Stimulated activated CD8-positive, alpha-beta memory T cell treated with anti-CD3 and anti-CD28 coated beads, Interleukin-7, amount 100 ng/mL, for 4 hours (primary cell): ENCODE measurements around the gene SLC35E1.
"Not testable (repeated sequence)": the region's sequence is repeated elsewhere in the genome, so short reads cannot be mapped to it uniquely, and the experiment has no call there.

Experiments used
- DNase-seq, 2 donors: peaks; one replicate each; pipeline ENCODE4 v3.0.0-alpha.2; 2020; ENCODE audit warnings: low read depth in 2 of 2

SLC35E1 gene

GRCh38 chr19:16522559-16523377 is 49.4 kb downstream of the SLC35E1 start:
- no peak for DNase-seq

GRCh38 chr19:16521715-16522289 is 50.4 kb downstream of the SLC35E1 start:
- no peak for DNase-seq

- DNase-seq = no peak
Measured at GRCh38 chr19:16520986-16521624, 51.1 kb downstream of the SLC35E1 start.

DNA sequence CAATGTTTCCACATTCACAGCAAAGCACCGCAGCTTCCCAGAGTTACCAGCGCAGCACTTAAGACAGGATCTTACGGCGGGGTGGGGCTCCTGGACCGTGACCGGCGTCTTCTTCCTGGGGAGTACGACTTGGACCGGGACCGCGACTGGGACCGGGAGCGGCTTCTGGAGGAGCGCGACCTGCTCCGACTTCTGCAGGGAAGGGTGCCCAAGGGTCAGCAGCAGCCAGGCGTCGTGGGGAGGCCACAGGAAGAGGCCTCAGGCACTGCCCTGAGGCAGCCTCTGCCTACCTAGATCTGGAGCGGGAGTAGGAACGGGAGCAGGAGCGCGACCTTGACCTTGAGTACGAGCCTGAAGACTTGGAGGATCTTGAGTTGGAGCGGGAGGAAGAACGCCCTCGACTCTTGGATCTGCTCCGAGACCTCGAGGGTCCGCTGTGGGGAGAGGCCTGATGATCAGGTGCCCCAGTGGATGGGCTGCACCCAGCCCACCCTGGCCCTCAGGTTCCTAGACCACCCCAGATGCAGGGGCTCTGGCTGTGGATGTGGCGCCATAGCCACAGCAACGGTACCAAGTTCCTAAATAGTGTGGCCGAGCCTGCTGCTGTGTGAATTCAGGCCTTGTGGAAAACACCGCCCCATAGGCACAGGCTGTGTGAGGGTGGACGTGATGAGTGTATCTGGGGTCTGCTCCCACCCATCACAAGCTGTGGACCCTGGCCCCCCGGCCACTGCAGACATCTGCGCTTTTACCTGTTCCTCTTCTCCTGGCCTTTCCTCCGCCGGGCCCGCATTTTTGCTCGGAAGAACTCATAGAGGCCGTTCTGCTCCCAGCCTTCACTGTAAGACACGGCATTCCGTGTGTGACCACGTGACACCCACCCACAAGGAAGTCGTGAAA is 51.9 kb downstream of the SLC35E1 start:
- DNase-seq = no peak

GRCh38 chr19:16519230-16519687 is 53.0 kb downstream of the SLC35E1 start:
- DNase-seq = no peak

DNA sequence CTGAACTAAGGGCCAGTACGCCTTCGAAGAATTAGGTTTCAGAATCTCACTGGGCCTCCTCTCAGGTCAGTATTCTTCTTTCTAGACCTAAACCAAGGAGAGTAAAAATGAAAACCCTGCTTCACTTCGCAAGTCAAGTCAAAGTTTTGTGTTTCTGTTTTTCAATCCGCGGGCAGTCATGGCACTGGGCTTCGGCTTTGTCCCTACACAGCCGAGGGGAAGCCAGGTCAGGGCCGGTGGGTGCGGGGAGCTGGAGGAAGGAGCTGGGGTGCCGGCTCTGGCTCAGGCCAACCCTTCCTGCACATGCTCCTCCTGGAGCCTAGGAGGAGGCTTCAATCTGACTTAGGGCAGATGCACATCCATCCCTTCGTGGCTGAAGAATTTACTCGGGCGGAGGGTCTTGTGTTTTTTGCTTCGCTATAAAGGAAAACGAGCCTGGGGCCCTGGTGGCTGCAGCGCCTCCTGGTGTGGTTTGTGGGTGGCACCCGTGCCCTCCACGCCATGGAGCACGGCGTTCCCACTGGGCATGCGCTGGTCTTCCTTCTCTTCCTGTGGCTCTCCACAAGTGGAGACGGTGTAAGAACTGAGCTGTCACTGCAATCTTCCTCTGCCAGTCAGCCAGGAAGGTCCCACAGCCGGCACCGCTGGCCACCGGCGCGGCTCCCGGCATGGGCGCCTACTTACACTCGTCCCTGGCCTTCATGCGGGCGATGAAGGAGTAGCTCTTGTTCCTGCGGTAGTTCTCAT is 53.6 kb downstream of the SLC35E1 start:
- DNase-seq = no peak

DNA sequence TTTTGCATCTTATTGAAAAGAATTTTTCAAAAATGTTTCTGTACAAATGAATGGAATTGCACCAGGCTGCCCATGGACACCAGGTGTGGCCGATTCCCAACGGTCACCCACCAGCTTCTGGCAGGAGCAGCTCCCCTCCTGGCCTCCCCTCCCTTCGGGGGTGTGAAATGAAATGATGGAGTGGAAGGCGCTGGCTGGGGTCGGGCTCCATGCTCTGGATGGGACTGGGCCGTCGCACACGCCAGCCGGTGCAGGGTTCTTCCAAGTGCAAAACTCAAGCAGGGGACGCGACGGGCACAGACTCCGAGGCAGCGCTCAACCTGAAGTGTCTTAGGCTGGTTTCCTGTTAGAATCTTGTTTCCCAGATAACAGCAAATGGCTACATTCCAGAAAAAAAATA is 54.2 kb downstream of the SLC35E1 start:
- DNase-seq = no peak

- no peak for DNase-seq
Measured at GRCh38 chr19:16516923-16517610, 55.1 kb downstream of the SLC35E1 start.

DNA sequence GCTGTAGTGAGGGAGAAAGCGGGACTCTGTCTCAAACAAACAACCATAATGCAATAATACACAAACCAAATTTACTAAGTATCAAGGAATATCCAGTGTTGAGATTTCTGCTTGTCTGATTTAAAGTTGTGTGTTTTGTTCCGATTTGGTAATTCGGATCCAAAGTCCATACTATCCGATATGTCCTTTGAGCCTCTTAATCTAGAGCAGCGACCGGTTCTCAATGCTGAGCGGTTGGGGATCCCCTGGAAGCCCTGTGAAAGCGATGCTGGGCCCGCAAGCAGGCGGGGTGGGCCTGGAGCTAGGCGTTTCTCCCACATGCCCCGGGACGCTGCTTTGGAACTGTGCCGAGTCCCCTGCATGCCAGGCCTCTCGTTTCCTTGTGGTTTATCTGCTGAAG is 55.8 kb downstream of the SLC35E1 start:
- DNase-seq = no peak

- DNase-seq = no peak
Measured at GRCh38 chr19:16514383-16515019, 57.7 kb downstream of the SLC35E1 start.

GRCh38 chr19:16512611-16513010 is 59.6 kb downstream of the SLC35E1 start:
- DNase-seq = not testable (repeated sequence)

DNA sequence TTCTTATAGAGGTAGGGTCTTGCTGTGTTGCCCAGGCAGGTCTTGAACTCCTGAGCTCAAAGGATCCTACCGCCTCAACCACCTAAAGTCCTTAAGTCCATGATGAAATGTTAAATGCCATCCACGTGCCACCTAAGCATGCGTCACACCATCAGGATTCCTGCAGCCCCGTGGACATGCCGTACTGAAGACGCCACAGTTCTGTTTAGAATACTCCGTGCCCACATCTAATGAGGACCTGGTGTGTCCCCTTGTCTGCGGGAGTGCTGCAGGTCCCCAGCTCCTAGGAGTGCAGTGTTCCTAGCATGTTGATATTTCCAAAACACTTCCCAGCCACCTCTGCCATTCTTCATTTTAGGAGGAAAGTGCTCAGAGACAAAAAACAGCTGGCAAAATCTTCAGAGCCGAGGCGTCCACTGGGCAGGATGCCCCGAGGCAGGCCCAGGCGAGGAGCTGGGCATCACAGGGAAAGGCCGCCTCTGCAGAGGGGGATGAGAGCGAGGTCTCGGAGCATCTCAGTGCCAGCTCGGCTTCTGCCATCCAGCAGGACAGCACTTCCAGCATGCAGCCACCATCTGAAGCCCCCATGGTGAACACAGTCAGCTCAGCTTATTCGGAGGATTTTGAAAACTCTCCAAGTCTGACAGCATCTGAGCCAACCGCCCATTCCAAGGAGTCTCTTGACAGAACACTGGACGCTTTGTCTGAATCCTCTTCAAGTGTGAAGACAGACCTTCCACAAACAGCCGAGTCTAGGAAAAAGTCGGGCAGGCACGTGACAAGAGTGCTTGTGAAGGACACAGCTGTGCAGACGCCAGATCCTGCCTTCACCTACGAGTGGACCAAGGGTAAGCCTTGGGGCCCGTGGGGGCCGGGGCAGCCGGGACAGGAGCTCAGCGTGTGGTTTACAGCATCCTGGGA is 62.8 kb downstream of the SLC35E1 start:
- no peak for DNase-seq

DNA sequence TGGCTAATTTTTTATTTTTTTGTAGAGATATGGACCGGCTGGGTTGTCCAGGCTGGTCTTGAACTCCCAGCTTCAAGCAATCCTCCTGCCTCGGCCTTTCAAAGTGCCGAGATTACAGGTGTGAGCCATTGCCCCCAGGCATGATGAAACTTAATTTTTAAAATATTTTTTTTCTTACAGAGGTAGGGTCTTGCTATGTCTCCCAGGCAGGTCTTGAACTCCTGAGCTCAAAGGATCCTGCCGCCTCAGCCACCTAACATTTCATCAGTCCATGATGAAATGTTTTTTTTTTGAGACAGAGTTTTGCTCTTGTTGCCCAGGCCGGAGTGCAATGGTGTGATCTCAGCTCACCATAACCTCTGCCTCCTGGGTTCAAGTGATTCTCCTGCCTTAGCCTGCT is 63.7 kb downstream of the SLC35E1 start:
- DNase-seq = no peak

DNA sequence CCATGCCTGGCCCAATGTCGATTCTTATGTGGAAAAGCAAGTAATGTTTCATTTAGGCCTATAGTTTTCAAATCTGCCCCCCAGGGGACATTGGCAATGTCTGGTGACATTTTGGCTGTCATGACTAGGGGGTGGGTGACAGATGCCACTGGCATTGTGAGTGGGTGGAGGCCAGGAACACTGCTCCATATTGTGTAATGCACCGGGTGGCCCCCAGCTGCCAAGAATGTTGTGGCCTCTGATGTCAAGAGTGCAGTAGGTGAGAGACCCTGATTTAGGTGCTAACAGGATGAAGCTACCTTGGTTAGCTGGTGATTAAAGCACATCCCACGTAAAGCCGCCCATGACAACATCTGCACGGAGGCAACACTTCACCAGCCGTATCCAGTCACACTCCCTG is 65.3 kb downstream of the SLC35E1 start:
- DNase-seq = no peak

- not testable (repeated sequence) for DNase-seq
Measured at GRCh38 chr19:16506161-16506560, 66.1 kb downstream of the SLC35E1 start.

- DNase-seq = no peak
Measured at GRCh38 chr19:16504271-16504670, 67.9 kb downstream of the SLC35E1 start.
